ENCODE measurements around the gene APOL4. TPM values are rescaled to one million over a fixed set of nuclear protein-coding genes. Genes with fewer than 3 reads are reported as not detected.
"Not testable (repeated sequence)": the region's sequence is repeated elsewhere in the genome, so short reads cannot be mapped to it uniquely, and the experiment has no call there.

Gene APOL4
- total RNA-seq: under 1 TPM; 0.18 TPM

GRCh38 chr22:36201630-36202319, at the start of gene APOL4:
APOL4 (minus strand) TSS chr22:36201809; CDS start chr22:36201734, 75 bp downstream.
- no peak within 1 kb of the TSS for H3K27ac Mint-ChIP-seq
- no peak within 1 kb of the TSS for H3K4me3 Mint-ChIP-seq
- TF ChIP-seq CTCF (IDR thresholded peaks at IDR 0.05): no peak
- intact Hi-C loops (cut with micrococcal nuclease): no loop called here
- CTCF ChIA-PET: interaction anchor here (2.8 kb wide), 1 partner anchor 19 kb away, joined by 7 read pairs; no protein-coding TSS in a partner anchor
- H3K36me3 Mint-ChIP-seq (ENCODE audit: low read depth): no peaks in the 10 kb centered on the region
- DNase-seq (no peak), ATAC-seq (no peak)
- peaks cover 21% of the 10 kb centered on the region for H3K4me1 Mint-ChIP-seq (ENCODE audit: low read depth)
- POLR2A ChIA-PET: no interaction called here
- H3K9me3 Mint-ChIP-seq: no peaks in the 10 kb centered on the region
- H3K27me3 Mint-ChIP-seq: no peaks in the 10 kb centered on the region

GRCh38 chr22:36250292-36250960, 48.8 kb upstream of the APOL4 start:
- H3K27ac Mint-ChIP-seq; intact Hi-C loops (cut with micrococcal nuclease); ATAC-seq; H3K27me3 Mint-ChIP-seq; H3K9me3 Mint-ChIP-seq; H3K36me3 Mint-ChIP-seq (ENCODE audit: low read depth); H3K4me3 Mint-ChIP-seq; DNase-seq: not testable (repeated sequence)
- peaks cover 33% of the 10 kb centered on the region for H3K4me1 Mint-ChIP-seq (ENCODE audit: low read depth)
- POLR2A ChIA-PET: interaction anchor here (1.7 kb wide), 1 partner anchor 11 kb away, joined by 8 read pairs; the partner anchor contains the start of gene APOL2
- CTCF ChIA-PET: interaction anchor here (1.0 to 2.1 kb wide), 3 partner anchors 10 to 236 kb away, joined by 3 to 6 read pairs (median 4); no protein-coding TSS in a partner anchor

- Mint-ChIP-seq H3K4me1 (ENCODE audit: low read depth) (peaks cover 22% of the 10 kb centered on the region), H3K4me3 (no peak overlapping the region), H3K36me3 (ENCODE audit: low read depth) (no peaks in the 10 kb centered on the region), H3K27ac (no peak overlapping the region), H3K27me3 (no peaks in the 10 kb centered on the region), H3K9me3 (peaks cover 5% of the 10 kb centered on the region)
- CTCF ChIA-PET: interaction anchor here (1.7 to 2.1 kb wide), 2 partner anchors 11 to 237 kb away, joined by 4 to 6 read pairs; no protein-coding TSS in a partner anchor
- DNase-seq (no peak), ATAC-seq (no peak)
- POLR2A ChIA-PET: no interaction called here
- TF ChIP-seq CTCF (IDR thresholded peaks at IDR 0.05): no peak
- intact Hi-C loops (cut with micrococcal nuclease): no loop called here
Observed at GRCh38 chr22:36249160-36249559, 47.6 kb upstream of the APOL4 start.

- Mint-ChIP-seq H3K36me3 (ENCODE audit: low read depth) (no peaks in the 10 kb centered on the region), H3K27ac (no peak overlapping the region), H3K9me3 (peaks cover 8% of the 10 kb centered on the region), H3K27me3 (no peaks in the 10 kb centered on the region), H3K4me3 (no peak overlapping the region), H3K4me1 (ENCODE audit: low read depth) (peaks cover 12% of the 10 kb centered on the region)
- DNase-seq: no peak
- ATAC-seq: no peak
- CTCF ChIA-PET: interaction anchor here (0.8 to 1.1 kb wide), 2 partner anchors 9 to 53 kb away, joined by 3 to 4 read pairs; partner anchors contain the start of gene APOL2
- intact Hi-C loops (cut with micrococcal nuclease): no loop called here
- POLR2A ChIA-PET: no interaction called here
- no peak for TF ChIP-seq CTCF (IDR thresholded peaks at IDR 0.05)
Observed at GRCh38 chr22:36247955-36248354, 46.3 kb upstream of the APOL4 start.

GRCh38 chr22:36246718-36247117, 45.1 kb upstream of the APOL4 start:
- H3K4me3 Mint-ChIP-seq: no peak overlapping the region
- no peak overlapping the region for H3K27ac Mint-ChIP-seq
- no peaks in the 10 kb centered on the region for H3K27me3 Mint-ChIP-seq
- ChIA-PET POLR2A (no interaction called here), CTCF (no interaction called here)
- no peak for TF ChIP-seq CTCF (IDR thresholded peaks at IDR 0.05)
- intact Hi-C loops (cut with micrococcal nuclease): no loop called here
- H3K36me3 Mint-ChIP-seq (ENCODE audit: low read depth): no peaks in the 10 kb centered on the region
- peaks cover 6% of the 10 kb centered on the region for H3K4me1 Mint-ChIP-seq (ENCODE audit: low read depth)
- H3K9me3 Mint-ChIP-seq: peaks cover 11% of the 10 kb centered on the region
- DNase-seq: no peak
- ATAC-seq: no peak

All from activated CD8-positive, alpha-beta T cell treated with anti-CD3 and anti-CD28 coated beads for 36 hours (primary cell).